GM18508 (cell line): Measurements from ENCODE around the gene LILRA2.
"Not testable (repeated sequence)": the region's sequence is repeated elsewhere in the genome, so short reads cannot be mapped to it uniquely, and the experiment has no call there.

ENCODE experiments used
- ATAC-seq: cut with Tn5 transposase; IDR thresholded peaks from one replicate; pipeline ENCODE4 v1.9.1; 2021; ENCODE audit warnings: moderate number of reproducible peaks; ENCODE audit not compliant: insufficient read depth, unreplicated experiment

The LILRA2 gene

GRCh38 chr19:54563206-54563605 is 10.4 kb upstream of the LILRA2 start:
- ATAC-seq, result not testable (repeated sequence)

GRCh38 chr19:54570316-54570715 is 3.3 kb upstream of the LILRA2 start:
- ATAC-seq, result no peak

GRCh38 chr19:54571715-54572615 is 1.6 kb upstream of the LILRA2 start:
- not testable (repeated sequence) for ATAC-seq

GRCh38 chr19:54572696-54573311 is 786 bp upstream of the LILRA2 start:
- no peak for ATAC-seq

GRCh38 chr19:54574051-54574450 is 461 bp downstream of the LILRA2 start:
- ATAC-seq, result no peak

GRCh38 chr19:54574527-54575056 is 1.0 kb downstream of the LILRA2 start:
- no peak for ATAC-seq

- ATAC-seq, result not testable (repeated sequence)
These were observed 1.6 kb downstream of the LILRA2 start for GRCh38 chr19:54575205-54575604.

GRCh38 chr19:54576411-54576976 is 2.9 kb downstream of the LILRA2 start:
- ATAC-seq, result no peak

GRCh38 chr19:54577334-54577733 is 3.7 kb downstream of the LILRA2 start:
- no peak for ATAC-seq

- ATAC-seq, result not testable (repeated sequence)
These were observed 4.7 kb downstream of the LILRA2 start for GRCh38 chr19:54578268-54578667.

- ATAC-seq, result no peak
These were observed 12.8 kb downstream of the LILRA2 start for GRCh38 chr19:54586397-54586796.

GRCh38 chr19:54587026-54587425 is 13.4 kb downstream of the LILRA2 start:
- ATAC-seq, result no peak

GRCh38 chr19:54593445-54593844 is 19.9 kb downstream of the LILRA2 start, which contains the start of gene LILRA1:
LILRA1 (plus strand) TSS chr19:54593632; CDS start chr19:54594245, 613 bp downstream.
- not testable (repeated sequence) for ATAC-seq

GRCh38 chr19:54593931-54594626 is 20.5 kb downstream of the LILRA2 start:
- not testable (repeated sequence) for ATAC-seq

- no peak for ATAC-seq
These were observed 21.1 kb downstream of the LILRA2 start for GRCh38 chr19:54594737-54595136.

- ATAC-seq, result not testable (repeated sequence)
These were observed 22.3 kb downstream of the LILRA2 start for GRCh38 chr19:54595680-54596436.

GRCh38 chr19:54600212-54600611 is 26.6 kb downstream of the LILRA2 start:
- ATAC-seq, result no peak

GRCh38 chr19:54606230-54606629 is 32.6 kb downstream of the LILRA2 start:
- ATAC-seq, result no peak
